Small intestine (tissue), 7 donors: ENCODE data around the gene UBE3C. TPM values are rescaled to one million over a fixed set of nuclear protein-coding genes. Genes with fewer than 3 reads are reported as not detected.
A peak's percentile ranks its signal among the peaks of the same experiment; 100 is the strongest.

ENCODE experiments used
- DNase-seq, 2 donors: peaks; one replicate each; pipeline versions ENCODE4 v3.0.0 to v3.0.0-alpha.2; 2013
- FAIRE-seq: peaks from 2 replicates; lab custom pipeline; 2012; peaks lifted over from hg19 to GRCh38; lab: Jason Lieb, UNC
- H3K27ac ChIP-seq, 3 donors: one replicate each; pipeline ENCODE4 v1.5.1; 2013; ENCODE audit warnings: low read length in 2 of 3, mild to moderate bottlenecking in 2 of 3, control low read depth in 1 of 3, inconsistent platforms in 1 of 3, low read depth in 1 of 3, moderate library complexity in 1 of 3
- H3K27me3 ChIP-seq, 3 donors: one replicate each; pipeline ENCODE4 v1.6.1; 2013; ENCODE audit warnings: low read length in 3 of 3, inconsistent platforms in 1 of 3; ENCODE audit not compliant: control insufficient read depth in 3 of 3, insufficient read depth in 3 of 3
- H3K36me3 ChIP-seq, 3 donors: one replicate each; pipeline ENCODE4 v1.6.1; 2013; ENCODE audit warnings: low read length in 3 of 3, inconsistent platforms in 1 of 3, low read depth in 1 of 3, mild to moderate bottlenecking in 1 of 3, moderate library complexity in 1 of 3; ENCODE audit not compliant: control insufficient read depth in 3 of 3, insufficient read depth in 2 of 3
- H3K4me1 ChIP-seq, 3 donors: one replicate each; pipeline ENCODE4 v1.6.1; 2013; ENCODE audit warnings: low read length in 2 of 3, inconsistent platforms in 1 of 3, low read depth in 1 of 3, mild to moderate bottlenecking in 1 of 3, moderate library complexity in 1 of 3; ENCODE audit not compliant: control insufficient read depth in 3 of 3, insufficient read depth in 2 of 3
- H3K4me3 ChIP-seq, 3 donors: one replicate each; pipeline ENCODE4 v1.5.1; 2013; ENCODE audit warnings: low read length in 3 of 3, control low read depth in 1 of 3, inconsistent platforms in 1 of 3, low read depth in 1 of 3, mild to moderate bottlenecking in 1 of 3, moderate library complexity in 1 of 3
- H3K9me3 ChIP-seq, 2 donors: one replicate each; pipeline ENCODE4 v1.6.1; 2013; ENCODE audit warnings: low read depth in 1 of 2, low read length in 1 of 2; ENCODE audit not compliant: control insufficient read depth in 2 of 2, insufficient read depth in 1 of 2
- WGBS, 3 donors: extraction: QIAGEN DNeasy Blood & Tissue Kit; methylation state at CpG; one replicate each; pipeline ENCODE4 v1.1.7; 2013; 5-methylcytosine and 5-hydroxymethylcytosine counted together
- polyA plus RNA-seq, 4 donors: library from polyadenylated mRNA; stranded (reverse) in 3 of 4; unstranded in 1 of 4; fragments of 200-250 nt in 3 of 4; fragments of 120-200 nt in 1 of 4; gene quantifications; one replicate each; pipeline versions ENCODE4 v1.2.1 to v1.2.3, GENCODE V29; 2013
- donor health status: healthy with polysubstance abuse.
- donor health status: control.
- donor health status: control.
- donor health status: Bipolar disorder and iron deficiency.
- donor health status: healthy.

The UBE3C gene
- polyA plus RNA-seq, 4 donors, result 22.2 to 47.6 (median 26.8) TPM

DNA sequence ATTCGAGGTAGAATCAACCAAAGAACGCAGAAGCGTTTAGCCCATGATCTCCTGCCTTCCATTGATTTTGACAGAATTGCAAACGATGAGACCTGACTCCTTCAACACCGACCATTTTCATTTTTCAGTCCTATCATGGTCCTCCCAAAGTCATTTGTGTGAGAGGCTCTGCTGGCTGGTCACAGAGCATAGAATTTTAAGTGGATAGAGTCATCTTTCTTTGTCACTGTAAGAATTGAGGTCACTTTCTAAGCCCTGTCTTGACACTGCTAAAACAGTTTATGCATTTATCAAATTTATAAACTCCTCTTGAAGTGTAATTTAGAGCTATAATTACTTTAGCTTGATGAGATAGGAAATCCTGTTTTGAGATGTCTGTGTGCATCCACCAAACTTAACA, 72.0 kb downstream of the UBE3C start:
- no peak for DNase-seq
- Histone ChIP-seq H3K4me1 (no peaks in the 10 kb centered on the region), H3K27ac (no peak overlapping the region), H3K36me3 (peaks cover 3 to 14% (median 12%) of the 10 kb centered on the region in 3 donors), H3K9me3 (no peaks in the 10 kb centered on the region), H3K27me3 (no peaks in the 10 kb centered on the region), H3K4me3 (no peak overlapping the region)
- WGBS, 3 donors, result 80 to 93% (median 88%) methylated on average over 5 of the region's 5 CpGs
- FAIRE-seq, result no peak

DNA sequence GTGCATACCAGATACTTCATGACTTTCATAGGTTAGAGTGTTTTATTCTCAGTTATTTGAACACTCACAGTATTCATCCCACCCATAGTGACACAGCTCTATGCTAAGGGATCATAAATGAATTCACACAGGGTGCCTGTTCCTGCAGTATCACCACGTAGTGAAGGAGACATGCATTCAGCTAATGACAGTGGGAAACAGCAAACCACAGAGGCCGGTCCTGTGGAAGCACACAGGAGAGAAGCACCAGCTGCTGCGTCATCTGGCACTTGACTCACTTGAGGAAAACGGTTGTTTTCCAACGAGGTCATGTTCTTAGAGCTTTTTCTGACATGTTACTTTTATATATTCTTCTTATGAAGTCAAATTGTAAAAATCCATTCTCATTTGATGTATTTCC, 73.0 kb downstream of the UBE3C start:
- Histone ChIP-seq H3K4me3 (no peak overlapping the region), H3K27ac (no peak overlapping the region), H3K9me3 (no peaks in the 10 kb centered on the region), H3K27me3 (no peaks in the 10 kb centered on the region), H3K36me3 (peaks cover 3 to 16% (median 14%) of the 10 kb centered on the region in 3 donors), H3K4me1 (no peaks in the 10 kb centered on the region)
- DNase-seq (peak in 1 of 2 donors; percentile 12), FAIRE-seq (no peak)
- 52 to 76% (median 68%) methylated on average over 5 of the region's 5 CpGs for WGBS, 3 donors

DNA sequence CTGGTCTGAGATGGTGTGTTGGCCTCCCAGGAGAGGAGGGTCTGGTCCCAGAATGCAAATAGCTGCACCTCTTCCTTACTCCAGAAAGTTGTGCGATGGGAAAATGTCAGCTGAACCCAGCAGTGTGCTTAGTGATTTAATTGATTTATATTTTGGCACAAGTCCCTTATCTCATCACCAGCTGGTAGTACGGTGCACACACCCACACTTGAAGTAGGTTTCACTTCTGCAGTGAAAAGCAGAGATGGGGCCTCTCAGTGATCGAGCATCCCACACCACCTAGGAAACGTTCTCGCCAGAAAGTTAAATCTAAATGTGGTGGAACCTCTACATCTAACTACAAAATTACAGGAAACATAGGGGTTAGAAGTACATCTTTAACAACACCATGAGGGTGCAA, 80.4 kb downstream of the UBE3C start:
- 44 to 66% (median 48%) methylated on average over 5 of the region's 5 CpGs for WGBS, 3 donors
- no peak for DNase-seq
- H3K27me3 ChIP-seq, result no peaks in the 10 kb centered on the region
- H3K4me3 ChIP-seq, result no peak overlapping the region
- no peaks in the 10 kb centered on the region for H3K9me3 ChIP-seq
- no peak overlapping the region for H3K27ac ChIP-seq
- peaks cover 6 to 58% (median 11%) of the 10 kb centered on the region in 3 donors for H3K36me3 ChIP-seq
- no peaks in the 10 kb centered on the region for H3K4me1 ChIP-seq
- FAIRE-seq, result no peak

DNA sequence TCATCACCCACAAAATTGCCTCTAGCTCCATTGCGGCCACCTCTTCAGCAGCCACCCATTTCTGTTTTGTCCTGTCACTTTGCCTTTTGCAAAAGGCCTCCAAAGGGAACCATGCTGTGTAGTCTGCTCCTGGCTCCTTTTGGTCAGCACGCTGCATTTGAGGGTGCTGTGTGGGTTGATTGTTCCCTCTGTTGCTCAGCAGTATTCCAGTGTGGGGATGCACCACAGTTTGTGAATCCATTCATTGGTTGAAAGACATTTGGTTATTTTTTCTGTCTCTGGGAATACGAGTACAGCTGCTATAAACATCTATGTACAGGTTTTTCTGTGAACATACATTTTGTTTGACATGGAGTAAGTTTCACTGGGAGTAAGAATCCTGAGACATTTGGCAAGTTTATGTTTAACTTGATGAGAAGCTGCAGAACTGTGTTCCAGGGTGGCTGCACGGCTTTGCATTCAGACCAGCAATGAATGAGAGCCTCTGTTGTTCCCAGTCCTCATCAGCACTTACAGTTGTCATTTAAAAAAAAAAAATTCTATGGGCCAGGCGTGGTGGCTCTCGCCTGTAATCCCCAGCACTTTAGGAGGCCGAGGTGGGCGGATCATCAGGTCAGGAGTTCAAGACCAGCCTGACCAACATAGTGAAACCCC, 82.3 kb downstream of the UBE3C start:
- Histone ChIP-seq H3K9me3 (no peaks in the 10 kb centered on the region), H3K36me3 (peaks cover 6 to 64% (median 15%) of the 10 kb centered on the region in 3 donors), H3K4me3 (no peak overlapping the region), H3K27ac (no peak overlapping the region), H3K27me3 (no peaks in the 10 kb centered on the region), H3K4me1 (no peaks in the 10 kb centered on the region)
- FAIRE-seq, result no peak
- DNase-seq, result no peak
- WGBS, 3 donors, result 91 to 94% (median 93%) methylated on average over 8 of the region's 8 CpGs

DNA sequence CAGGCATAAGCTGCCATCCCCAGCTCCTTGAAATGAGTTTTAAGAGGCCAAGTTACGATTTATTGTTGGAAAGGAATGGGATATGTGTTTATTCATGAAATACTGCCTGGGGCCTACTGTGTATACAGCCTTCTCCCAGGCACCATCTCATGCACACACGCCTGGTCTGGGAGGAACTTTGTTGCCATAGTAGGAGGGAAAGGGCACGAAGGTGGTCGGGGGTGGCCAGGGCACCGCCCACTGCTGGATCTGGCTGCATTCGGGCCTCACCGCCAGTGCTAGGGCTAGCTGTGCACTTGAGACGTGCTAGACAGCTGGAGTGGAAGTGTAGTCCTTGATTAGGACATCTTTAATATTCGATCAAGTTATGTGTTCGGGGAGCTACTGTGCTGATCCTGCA, 84.0 kb downstream of the UBE3C start:
- no peaks in the 10 kb centered on the region for H3K9me3 ChIP-seq
- H3K4me3 ChIP-seq, result no peak overlapping the region
- peaks cover 6 to 59% (median 12%) of the 10 kb centered on the region in 3 donors for H3K36me3 ChIP-seq
- FAIRE-seq (no peak), DNase-seq (no peak)
- H3K27ac ChIP-seq, result no peak overlapping the region
- WGBS, 3 donors, result 87 to 93% (median 93%) methylated on average over 10 of the region's 10 CpGs
- H3K4me1 ChIP-seq, result no peaks in the 10 kb centered on the region
- H3K27me3 ChIP-seq, result no peaks in the 10 kb centered on the region

DNA sequence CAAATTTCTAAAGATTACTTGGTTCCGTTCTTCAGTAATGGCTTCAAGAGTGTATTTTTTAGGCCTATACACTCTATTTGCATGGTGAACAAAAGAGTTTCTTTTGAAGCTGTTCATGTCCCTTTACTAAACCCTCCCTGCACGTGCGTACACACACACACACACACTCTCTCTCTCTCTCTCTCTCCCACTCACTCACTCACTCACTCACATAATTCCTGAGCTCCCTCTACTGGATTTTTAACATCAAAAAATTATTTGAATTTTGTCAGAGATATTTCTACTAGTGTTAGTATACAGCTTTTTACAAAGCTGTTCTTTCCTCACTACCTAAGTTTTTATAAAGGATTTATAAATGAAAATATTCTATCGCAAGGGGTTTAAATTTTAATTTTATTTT, 85.9 kb downstream of the UBE3C start:
- FAIRE-seq, result no peak
- DNase-seq, result peak in 1 of 2 donors; percentile 11
- no peaks in the 10 kb centered on the region for H3K9me3 ChIP-seq
- no peaks in the 10 kb centered on the region for H3K27me3 ChIP-seq
- no peak overlapping the region for H3K4me3 ChIP-seq
- 68 to 70% (median 69%) methylated on average over 4 of the region's 4 CpGs for whole genome bisulfite sequencing, 3 donors
- H3K4me1 ChIP-seq, result no peaks in the 10 kb centered on the region
- H3K36me3 ChIP-seq, result peaks cover 6 to 55% (median 19%) of the 10 kb centered on the region in 3 donors
- no peak overlapping the region for H3K27ac ChIP-seq

DNA sequence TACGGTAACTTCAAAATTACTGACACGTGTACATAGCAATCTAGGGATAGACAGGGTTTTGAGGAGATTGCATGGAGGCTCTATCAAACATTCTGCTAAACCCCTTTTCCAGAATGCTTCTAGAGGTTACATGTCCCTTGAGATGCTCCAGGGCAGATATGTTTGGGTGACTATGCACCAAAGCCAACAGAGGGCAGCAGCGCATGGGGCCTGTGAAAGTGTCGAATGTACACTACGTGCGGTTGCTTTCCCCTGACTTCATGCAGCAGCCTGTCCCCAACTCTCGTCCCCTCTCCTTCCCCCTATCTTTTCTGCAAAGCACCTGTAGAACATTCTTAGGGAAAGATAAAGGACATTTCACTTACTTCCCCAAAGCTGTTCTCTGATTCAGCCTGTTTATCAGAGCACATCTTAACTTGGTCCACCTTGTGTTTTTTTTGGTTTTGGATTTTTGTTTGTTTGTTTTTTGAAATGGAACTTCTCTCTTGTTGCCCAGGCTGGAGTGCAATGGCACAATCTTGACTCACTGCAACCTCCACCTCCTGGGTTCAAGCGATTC, 90.2 kb downstream of the UBE3C start:
- no peak for FAIRE-seq
- no peaks in the 10 kb centered on the region for H3K9me3 ChIP-seq
- peak; percentile 14 to 22 for DNase-seq
- H3K36me3 ChIP-seq, result peaks cover 6 to 44% (median 25%) of the 10 kb centered on the region in 3 donors
- no peak overlapping the region for H3K27ac ChIP-seq
- no peak overlapping the region for H3K4me3 ChIP-seq
- no peaks in the 10 kb centered on the region for H3K4me1 ChIP-seq
- 89 to 90% (median 89%) methylated on average over 8 of the region's 8 CpGs for WGBS, 3 donors
- H3K27me3 ChIP-seq, result no peaks in the 10 kb centered on the region

DNA sequence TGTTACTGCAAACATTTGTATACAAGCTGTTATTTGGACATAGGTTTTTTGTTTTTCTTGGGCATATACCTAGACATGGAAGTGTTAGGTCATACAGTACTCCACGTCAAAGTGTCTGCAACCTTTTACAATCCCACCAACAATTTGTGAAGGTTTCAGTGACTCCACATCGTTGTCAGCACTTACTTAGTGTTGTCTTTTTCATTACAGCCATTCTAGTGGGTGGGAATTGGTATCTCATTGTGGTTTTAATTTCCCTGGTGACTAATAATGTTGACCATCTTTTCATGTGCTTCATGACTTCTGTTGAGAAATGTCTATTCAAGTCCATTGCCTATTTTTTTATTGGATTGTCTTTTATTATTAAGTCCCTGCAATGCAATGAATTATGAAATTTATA, 95.0 kb downstream of the UBE3C start:
- Histone ChIP-seq H3K36me3 (peaks cover 6 to 38% (median 29%) of the 10 kb centered on the region in 3 donors), H3K27me3 (no peaks in the 10 kb centered on the region), H3K4me1 (no peaks in the 10 kb centered on the region), H3K27ac (no peak overlapping the region), H3K9me3 (no peaks in the 10 kb centered on the region), H3K4me3 (no peak overlapping the region)
- DNase-seq (no peak), FAIRE-seq (no peak)
- WGBS, 3 donors, result 76 to 91% (median 84%) methylated on average over 2 of the region's 2 CpGs
